SU-DHL-6 (cell line): Measurements from ENCODE around the gene ACTG1.

Source experiments
- CTCF ChIP-seq: fragments of 200-600 bp; sonication (generic); IDR thresholded peaks from one replicate; pipeline ENCODE4 v1.5.1; 2017; ENCODE audit warnings: antibody characterized with exemption, mild to moderate bottlenecking, low read length, moderate library complexity; ENCODE audit not compliant: insufficient read depth, poor library complexity, severe bottlenecking
- EZH2phosphoT487 ChIP-seq: fragments of 200-600 bp; sonication (generic), shearing (Covaris generic); conservative IDR thresholded peaks from 2 replicates; pipeline ENCODE4 v1.6.1; 2018; ENCODE audit warnings: mild to moderate bottlenecking, antibody characterized with exemption, low read length, moderate library complexity, mixed read lengths

GRCh38 chr17:81479175-81480071 lies 33.2 kb downstream of the ACTG1 start:
- no peak for TF ChIP-seq CTCF
- TF ChIP-seq EZH2phosphoT487, result no peak
